SK-N-MC (cell line): ENCODE data around the gene HOXB9.

Experiments
- EZH2 ChIP-seq: fragments of 200-600 bp; sonication (generic); IDR thresholded peaks from one replicate; pipeline ENCODE4 v1.6.1; 2017; ENCODE audit warnings: antibody characterized with exemption
- FOXP2 ChIP-seq: optimal IDR thresholded peaks from 2 replicates; pipeline ENCODE3; 2011; ENCODE audit warnings: mild to moderate bottlenecking, moderate library complexity; ENCODE audit not compliant: insufficient read depth; ENCODE audit errors: extremely low read length, control extremely low read depth
- POLR2AphosphoS5 ChIP-seq: IDR thresholded peaks from 2 replicates; pipeline ENCODE4 v1.6.1; 2012; ENCODE audit warnings: mild to moderate bottlenecking, low read depth, low read length, borderline replicate concordance

DNA sequence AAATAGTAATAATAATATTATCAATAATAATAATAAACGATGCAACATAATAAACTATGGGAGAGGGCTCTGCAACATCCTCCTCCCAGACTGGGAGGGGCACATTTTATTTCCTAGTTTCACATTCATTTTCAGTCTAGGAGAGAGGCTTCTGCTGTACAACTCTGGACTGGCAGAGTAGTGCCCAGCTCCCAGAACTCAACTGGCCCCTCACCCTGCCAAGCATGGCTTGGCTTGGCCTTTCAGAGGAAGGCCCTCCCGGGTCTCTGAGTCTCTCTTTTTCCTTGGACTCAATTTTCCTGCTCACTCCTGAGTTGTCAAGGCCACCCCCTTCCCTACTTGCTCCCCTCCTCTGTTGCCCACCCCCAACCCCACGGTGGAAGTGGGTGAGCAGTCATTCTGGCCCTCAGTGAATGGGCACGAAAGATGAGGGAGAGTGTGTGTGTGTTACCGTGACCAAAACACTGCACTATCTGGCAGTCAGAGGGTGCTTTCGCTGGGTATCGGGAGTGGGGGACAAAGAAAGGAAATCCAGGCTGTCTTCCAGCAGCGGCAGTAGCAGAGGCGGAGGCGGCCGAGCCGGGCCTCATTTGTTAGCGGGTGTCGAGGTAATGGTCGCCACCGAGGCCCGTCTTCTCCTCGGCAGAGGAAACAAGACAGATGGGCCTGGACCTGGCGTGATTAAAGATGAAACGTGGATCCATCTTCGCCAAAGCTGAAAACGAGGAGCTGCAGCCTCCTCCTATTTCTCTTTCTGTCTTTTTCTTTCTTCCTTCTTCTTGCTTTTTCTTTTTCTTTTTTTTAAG, 50.3 kb downstream of the HOXB9 start:
- TF ChIP-seq POLR2AphosphoS5 (no peak), EZH2 (no peak), FOXP2 (no peak)
